ENCODE data around the gene L3HYPDH. TPM values are rescaled to one million over a fixed set of nuclear protein-coding genes. Genes with fewer than 3 reads are reported as not detected.

The L3HYPDH gene
- total and polyA plus RNA-seq, 2 of the 13 experiments (the other 11 are each of a cell fraction or from before 2014, with no cell fraction given): 30.5 to 36.6 TPM

- TF ChIP-seq ZNF770 (CRISPR knock-in tag; IDR thresholded peaks at IDR 0.05) (no peak), ZNF589 (CRISPR knock-in tag; conservative IDR thresholded peaks at IDR 0.05) (no peak), ZNF670 (CRISPR knock-in tag; IDR thresholded peaks at IDR 0.05; ENCODE audit: borderline replicate concordance) (no peak), ZNF124 (CRISPR knock-in tag; IDR thresholded peaks at IDR 0.05) (no peak), RXRA (CRISPR knock-in tag; IDR thresholded peaks at IDR 0.05) (no peak), HNRNPL (IDR thresholded peaks at IDR 0.05; ENCODE audit: low read depth, low read length) (no peak), RERE (CRISPR knock-in tag; IDR thresholded peaks at IDR 0.05; ENCODE audit: low read depth) (no peak), PRMT3 (CRISPR knock-in tag; IDR thresholded peaks at IDR 0.05; ENCODE audit: borderline replicate concordance, low read depth) (no peak), EZH2 (conservative IDR thresholded peaks at IDR 0.05; ENCODE audit: low read depth, low read length) (no peak), RFXANK (CRISPR knock-in tag; IDR thresholded peaks at IDR 0.05) (no peak), ZNF766 (CRISPR knock-in tag; IDR thresholded peaks at IDR 0.05; ENCODE audit: borderline replicate concordance) (no peak), ZNF10 (CRISPR knock-in tag; IDR thresholded peaks at IDR 0.05; ENCODE audit: borderline replicate concordance, low read depth) (no peak), GPN1 (CRISPR knock-in tag; IDR thresholded peaks at IDR 0.05; ENCODE audit: borderline replicate concordance) (no peak), CENPX (CRISPR knock-in tag; IDR thresholded peaks at IDR 0.05) (no peak), POLR2A (IDR thresholded peaks at IDR 0.05; ENCODE audit: insufficient read depth in 1 of 2, low read depth in 2 of 2, low read length in 2 of 2) (no peak), NCOA1 (CRISPR knock-in tag; IDR thresholded peaks at IDR 0.05) (no peak), ZBTB26 (CRISPR knock-in tag; IDR thresholded peaks at IDR 0.05; ENCODE audit: borderline replicate concordance) (no peak), IRF1 (CRISPR knock-in tag; IDR thresholded peaks at IDR 0.05; ENCODE audit: low read depth) (no peak), ZNF263 (CRISPR knock-in tag; IDR thresholded peaks at IDR 0.05) (no peak), NCOA5 (CRISPR knock-in tag; IDR thresholded peaks at IDR 0.05) (no peak), ZFP62 (CRISPR knock-in tag; IDR thresholded peaks at IDR 0.05) (no peak)
Measured at GRCh38 chr14:59464486-59465315, 19.5 kb downstream of the L3HYPDH start (continued).
